NCI-H2029 treated with DMSO at 0.1 percent for 48 hours (cell line): ENCODE data around the gene IL1RL1.
"Not testable (repeated sequence)": the region's sequence is repeated elsewhere in the genome, so short reads cannot be mapped to it uniquely, and the experiment has no call there.

Experiments
- DNase-seq: peaks from one replicate; lab custom pipeline; 2025; lab: John Stamatoyannopoulos, UW

Gene IL1RL1

DNA sequence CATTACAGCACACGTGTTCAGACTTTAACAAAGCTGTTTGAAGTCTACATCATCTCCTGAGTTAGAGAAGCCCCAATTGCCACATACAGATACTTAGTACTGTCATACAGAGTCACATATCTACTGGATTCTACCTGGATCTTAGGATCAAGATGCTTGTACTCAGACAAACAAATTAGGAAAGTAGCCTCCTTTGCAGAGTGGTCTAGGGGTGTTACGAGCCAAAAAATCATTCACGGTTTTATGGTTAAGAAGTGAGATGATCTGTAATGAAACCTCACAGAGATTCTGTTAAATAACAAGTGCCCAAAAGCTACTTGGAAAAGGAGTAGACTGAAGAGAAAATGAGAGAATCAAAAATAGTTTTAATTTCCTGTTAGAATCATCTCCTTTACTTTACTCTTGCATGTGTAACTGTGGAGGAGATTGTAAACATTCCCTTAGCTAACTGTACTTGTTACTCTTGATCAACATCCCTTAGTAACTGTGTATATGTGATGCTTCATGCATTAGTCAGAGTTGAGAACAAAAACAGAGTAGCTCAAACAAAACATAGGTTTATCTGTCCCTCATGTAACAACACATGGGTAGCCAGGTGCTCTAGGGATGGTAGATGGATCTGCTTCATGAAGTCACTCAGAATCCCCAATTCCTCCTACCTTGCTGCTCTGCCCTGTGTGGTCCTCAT is 16.4 kb upstream of the IL1RL1 start:
- DNase-seq, result no peak

GRCh38 chr2:102295566-102295965 is 15.8 kb upstream of the IL1RL1 start:
- no peak for DNase-seq

DNA sequence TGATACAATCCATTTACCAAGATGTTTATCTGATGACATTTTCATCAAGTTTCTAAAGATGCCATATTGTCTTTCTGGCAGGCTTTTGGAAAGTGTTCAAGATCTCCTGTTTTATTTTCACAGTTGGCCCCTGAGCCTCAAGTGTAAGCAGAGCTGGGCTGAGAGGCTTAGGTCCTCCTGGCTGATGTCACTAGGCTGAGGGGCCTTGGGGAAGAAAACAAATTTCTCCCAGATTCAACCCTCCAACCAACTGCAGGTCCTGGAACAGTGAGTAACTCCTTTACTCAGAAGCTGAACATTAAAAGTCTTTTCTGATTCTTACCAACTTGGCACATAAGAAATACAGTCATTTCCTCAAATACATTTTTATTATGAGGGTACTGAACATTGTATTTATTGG is 14.9 kb upstream of the IL1RL1 start:
- DNase-seq, result no peak

DNA sequence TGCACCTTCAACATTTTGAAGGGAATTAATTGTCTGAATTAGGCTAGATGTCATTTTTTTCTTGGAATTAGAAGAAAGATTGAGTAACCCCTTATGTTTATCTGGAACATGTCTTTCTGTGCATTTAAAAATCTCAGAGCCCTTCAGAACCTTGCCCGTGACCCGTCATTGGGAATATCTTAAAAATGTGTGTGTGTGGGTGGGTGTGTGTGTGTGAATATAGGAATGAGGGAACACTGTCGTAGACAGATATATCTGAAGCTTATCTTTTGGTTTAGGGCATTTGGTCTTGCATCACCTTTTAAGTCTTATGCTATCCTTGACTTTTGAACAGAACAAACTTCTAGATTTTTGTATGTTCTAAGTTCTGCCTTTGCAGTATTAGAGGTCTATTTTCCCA is 13.5 kb upstream of the IL1RL1 start:
- no peak for DNase-seq

- no peak for DNase-seq
Measured at GRCh38 chr2:102301867-102302362, 9.4 kb upstream of the IL1RL1 start.

- no peak for DNase-seq
Measured at GRCh38 chr2:102302458-102302857, 8.9 kb upstream of the IL1RL1 start.

DNA sequence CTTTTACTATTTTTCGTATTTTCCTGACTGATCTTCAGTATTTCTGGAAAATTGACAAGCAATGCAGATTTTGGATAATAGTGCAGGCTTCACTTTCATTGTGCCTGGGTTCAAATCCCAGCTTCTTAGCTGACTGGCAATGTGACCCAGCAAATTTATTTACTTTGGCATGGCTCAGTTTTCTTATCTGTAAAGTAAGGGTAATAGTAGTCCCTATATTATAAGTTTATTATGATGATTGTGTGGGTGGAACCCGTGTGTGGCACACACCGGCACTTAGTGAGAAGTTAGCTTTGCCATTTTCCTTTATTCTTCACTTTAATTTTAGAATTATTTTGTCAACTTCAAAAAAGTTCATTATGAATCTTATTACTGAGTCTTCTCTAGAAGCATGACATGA is 7.8 kb upstream of the IL1RL1 start:
- no peak for DNase-seq

DNA sequence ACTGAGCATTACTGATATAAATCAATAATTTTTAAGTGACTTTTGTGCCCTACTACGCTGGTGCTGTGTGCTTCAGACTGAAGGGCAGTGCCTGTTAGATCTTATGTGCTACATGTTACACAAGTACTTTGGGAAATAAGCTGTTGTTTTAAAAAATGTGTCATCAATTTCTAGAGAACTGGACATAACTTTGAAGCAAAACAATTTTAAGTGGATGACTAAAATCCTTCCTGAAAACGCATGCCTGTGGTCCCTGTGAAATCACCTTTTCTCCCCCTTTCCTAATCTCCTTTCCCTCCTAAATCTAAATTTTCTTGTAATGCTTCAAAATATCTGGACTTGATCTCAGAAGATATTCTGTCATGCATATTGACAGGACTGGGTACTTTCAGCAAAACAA is 7.1 kb upstream of the IL1RL1 start:
- no peak for DNase-seq

DNA sequence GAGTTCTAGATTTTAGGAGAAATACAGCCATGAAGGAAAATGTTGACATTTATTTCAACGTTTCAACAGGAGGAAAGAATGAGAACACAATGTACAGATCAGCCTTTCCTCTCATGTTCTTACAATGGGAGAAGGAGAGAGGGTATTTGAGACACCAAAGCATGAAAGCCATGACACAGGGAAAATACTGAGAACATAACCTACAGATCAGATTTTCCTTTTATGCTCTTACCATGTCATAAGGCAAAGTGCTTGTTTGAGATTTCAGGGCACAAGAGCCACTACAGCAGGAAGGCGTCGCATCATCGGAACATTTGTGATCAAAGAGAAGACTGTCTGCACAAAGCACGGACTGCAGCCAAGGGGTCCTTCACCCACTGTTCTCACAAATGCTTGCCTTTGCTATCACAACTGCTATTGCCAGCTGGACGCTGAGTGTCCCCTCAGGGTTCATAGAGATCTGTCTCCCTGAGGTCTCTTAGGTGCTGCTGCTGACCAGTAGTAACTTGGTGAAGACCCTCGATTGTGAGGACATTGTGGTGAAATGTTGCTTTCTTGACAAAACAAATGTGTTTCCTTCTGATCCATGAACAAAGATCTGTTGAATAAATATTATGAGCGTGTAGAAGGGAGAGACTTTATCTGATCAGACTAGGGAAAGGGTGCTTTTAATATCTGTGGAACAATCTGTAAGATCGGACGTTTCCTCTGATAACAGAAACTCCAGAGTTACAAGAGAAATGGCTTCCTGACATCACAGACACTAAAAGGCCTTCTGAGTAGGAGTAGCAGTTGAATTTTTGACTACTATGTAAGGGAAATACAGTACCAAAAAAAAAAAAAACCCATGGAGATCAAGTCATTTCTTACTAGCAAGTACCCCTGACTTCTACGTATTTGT is 6.4 kb upstream of the IL1RL1 start:
- no peak for DNase-seq

DNA sequence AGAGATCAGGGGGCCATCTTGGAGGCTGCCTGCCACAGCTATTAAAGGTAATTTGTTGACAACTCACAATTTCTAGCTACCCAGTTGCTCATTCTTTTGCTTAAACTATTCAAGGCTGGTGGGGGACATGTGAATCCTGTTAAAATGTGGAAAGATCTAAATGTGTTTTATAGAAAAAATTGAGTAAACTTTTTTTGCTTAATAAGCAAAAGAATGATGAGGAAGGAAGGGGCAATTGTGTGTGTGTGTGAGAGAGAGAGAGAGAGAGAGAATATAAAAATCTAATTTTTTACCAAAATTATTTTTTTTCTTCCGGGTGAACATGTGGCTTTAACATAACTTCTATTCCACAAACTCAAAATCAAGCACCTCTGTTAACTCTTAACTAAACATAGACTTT is 5.2 kb upstream of the IL1RL1 start:
- DNase-seq, result no peak

DNA sequence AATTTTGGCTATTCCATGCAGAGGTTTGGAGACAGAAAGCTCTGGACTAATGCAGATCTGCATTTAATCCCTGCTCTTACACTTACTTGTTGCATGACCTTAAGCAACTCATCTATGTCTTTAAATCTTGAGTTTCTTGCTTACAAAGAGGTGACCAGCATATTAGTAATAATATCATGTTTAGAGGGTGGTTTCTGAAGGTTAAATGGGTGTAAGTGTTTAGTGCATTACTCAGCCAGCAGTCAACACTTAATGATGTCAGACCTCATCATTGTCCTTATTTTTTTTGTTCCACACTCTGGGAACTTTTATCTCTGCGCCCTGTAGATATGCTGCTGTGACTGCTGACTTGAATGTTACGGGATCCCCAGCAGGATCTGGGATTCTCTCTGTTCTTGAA is 1.7 kb downstream of the IL1RL1 start:
- DNase-seq, result no peak

GRCh38 chr2:102313471-102313870 is 2.1 kb downstream of the IL1RL1 start:
- no peak for DNase-seq

GRCh38 chr2:102313950-102314349 is 2.6 kb downstream of the IL1RL1 start:
- no peak for DNase-seq

- no peak for DNase-seq
Measured at GRCh38 chr2:102315921-102316320, 4.6 kb downstream of the IL1RL1 start.

GRCh38 chr2:102317715-102318114 is 6.4 kb downstream of the IL1RL1 start:
- no peak for DNase-seq

DNA sequence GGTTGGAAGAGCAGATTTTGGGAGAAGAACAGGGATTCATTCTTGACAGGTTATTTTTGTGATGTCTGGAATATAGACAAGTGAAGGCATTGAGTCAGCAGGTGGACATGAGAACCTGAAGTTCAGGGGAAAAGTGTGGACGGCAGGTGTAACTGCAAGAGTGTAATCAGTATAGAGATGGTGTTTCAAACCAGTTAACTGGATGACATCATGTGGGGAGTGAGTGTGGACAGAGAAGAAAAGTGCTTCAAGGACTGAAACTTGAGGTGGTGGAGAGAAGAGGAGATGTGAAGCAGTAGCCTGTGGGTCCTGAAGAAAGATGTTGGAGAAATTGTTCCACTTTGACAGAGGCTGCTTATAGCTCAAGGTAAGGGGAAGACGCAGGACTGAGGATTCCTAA is 7.1 kb downstream of the IL1RL1 start:
- no peak for DNase-seq

DNA sequence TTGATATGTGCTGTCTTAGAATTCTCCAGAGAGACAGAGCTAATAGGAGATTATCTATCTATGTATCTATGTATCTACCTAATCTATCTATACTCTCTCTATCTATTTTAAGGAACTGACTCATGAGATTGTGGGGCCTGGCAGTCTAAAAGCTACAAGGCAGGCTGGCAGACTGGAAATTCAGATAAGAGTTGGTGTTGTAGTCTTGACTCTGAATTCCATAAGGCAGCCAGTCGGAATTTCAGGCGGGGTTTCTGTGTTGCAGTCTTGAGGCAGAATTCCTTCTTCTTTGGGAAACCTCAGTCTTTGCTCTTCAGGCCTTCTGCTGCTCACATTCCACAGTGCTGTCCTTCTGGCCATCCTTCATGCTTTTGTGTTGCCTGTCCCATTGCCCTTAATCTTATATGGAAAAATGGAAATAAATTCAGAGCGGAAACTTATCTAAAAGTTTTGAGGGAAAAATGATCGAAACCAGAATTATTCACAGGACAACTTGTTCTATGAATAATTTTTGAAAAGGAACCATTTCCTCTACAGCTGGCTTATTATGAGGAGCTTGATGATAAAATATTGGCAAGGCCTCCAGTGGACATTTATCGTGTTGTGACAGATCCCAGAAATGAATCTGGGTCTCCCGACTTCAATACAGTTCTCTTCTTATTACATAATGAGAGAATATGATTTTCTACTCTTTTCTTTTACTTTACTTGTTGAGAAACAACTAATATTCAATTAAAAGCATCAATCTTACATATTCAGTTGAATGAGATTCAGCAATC is 10.8 kb downstream of the IL1RL1 start:
- no peak for DNase-seq

DNA sequence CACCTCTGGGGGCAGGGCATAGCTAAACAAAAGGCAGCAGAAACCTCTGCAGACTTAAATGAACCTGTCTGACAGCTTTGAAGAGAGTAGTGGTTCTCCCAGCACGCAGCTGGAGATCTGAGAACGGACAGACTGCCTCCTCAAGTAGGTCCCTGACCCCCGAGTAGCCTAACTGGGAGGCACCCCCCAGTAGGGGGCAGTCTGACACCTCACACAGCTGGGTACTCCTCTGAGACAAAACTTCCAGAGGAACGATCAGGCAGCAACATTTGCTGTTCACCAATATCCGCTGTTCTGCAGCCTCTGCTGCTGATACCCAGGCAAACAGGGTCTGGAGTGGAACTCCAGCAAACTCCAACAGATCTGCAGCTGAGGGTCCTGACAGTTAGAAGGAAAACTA is 13.6 kb downstream of the IL1RL1 start:
- DNase-seq, result not testable (repeated sequence)

DNA sequence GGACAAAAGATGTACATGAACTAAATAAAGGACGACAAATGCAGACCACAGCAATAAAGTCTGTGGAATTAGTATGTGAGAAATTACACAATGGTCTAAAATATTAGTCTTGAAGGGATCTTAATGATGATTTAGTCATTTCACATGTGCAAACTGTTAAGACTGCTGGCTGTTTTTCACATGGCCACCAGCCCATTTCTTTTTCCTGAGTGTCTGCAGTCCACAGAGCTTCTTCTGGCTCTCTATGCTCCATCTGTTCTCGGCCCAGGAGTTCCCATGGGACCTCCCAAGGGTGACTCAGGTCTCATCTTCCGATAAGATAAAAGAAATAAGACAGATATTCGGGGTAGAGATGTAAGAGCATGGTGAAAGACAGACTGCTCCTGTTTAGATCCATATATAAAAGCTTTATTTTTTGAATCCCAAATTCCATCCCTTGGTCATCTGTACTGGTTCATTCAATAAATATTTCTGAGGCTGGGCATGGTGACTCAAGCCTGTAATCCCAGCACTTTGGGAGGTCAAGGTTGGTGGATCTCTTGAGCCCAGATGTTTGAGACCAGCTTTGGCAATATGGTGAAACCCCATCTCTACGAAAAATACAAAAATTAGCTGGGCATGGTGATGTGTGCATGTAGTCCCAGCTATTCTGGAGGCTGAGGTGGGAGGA is 20.1 kb downstream of the IL1RL1 start:
- DNase-seq, result no peak

GRCh38 chr2:102334486-102334885 is 23.1 kb downstream of the IL1RL1 start:
- no peak for DNase-seq

DNA sequence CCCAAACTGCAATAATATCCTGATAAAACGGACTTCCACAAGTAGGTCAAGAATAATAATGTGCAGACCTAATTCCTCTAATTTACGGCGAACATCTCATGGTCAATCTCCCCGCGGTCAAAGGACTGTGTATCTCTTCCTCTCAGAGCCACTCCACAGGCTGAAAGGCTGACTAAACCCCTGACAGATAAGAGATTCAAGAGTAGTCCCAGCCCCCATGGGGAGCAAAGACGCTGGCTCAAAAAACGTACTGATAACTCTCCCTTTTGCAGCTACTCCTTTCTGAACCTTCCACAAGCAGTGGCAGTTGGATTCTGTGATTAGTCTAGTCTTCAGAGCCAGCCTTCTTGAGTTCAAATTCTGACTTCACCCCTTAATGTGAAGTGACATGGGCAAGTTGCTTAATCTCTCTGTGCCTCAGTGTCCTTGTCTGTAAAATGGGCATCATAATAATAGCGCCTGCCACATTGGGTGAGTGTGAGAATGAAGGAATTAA is 24.6 kb downstream of the IL1RL1 start:
- no peak for DNase-seq

GRCh38 chr2:102336502-102336945 is 25.2 kb downstream of the IL1RL1 start:
- no peak for DNase-seq
